Gastroesophageal sphincter (tissue), 3 donors: ENCODE measurements around the gene ZBTB8B.

Experiments used
- POLR2A ChIP-seq, 2 donors: fragments of 450-650 bp; IDR thresholded peaks; one replicate each; pipeline ENCODE4 v1.6.1; 2017; ENCODE audit warnings: antibody characterized with exemption in 2 of 2, mild to moderate bottlenecking in 2 of 2, moderate library complexity in 1 of 2
- POLR2AphosphoS5 ChIP-seq: sonication (generic); formaldehyde crosslinking; IDR thresholded peaks from one replicate; pipeline ENCODE4 v1.6.1; 2017; ENCODE audit warnings: antibody characterized with exemption
- TF ChIP-seq, protein P1 (sequence below), 4 experiments: fragments of 200-600 bp in 2 of 4; fragments of 450-650 bp in 2 of 4; sonication (generic) in 1 of 4; IDR thresholded peaks; one replicate each; pipeline ENCODE4 v1.5.1; 2017 to 2019; ENCODE audit warnings: antibody characterized with exemption in 4 of 4, mild to moderate bottlenecking in 2 of 4, moderate library complexity in 2 of 4

DNA sequence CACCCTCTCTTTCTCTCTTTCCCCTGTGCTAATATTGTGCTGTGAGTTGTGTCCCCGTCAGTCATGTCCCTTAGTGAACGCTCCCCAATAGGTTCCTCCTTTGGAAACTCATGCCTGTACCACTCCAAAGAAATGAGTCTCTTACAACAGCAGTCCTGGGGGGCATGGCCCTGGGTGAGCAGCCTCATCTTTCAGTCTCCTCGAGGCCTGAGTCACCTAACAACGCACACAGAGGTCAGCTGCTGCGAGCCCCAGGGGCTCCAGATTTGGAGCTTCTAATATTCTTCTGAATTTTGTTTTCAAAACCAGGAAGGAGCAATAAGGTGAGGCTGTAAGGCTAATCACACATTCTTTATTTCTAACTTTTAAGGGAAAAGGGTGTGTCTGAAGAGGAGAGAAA lies 43.9 kb downstream of the ZBTB8B start:
- TF ChIP-seq, protein P1, sequence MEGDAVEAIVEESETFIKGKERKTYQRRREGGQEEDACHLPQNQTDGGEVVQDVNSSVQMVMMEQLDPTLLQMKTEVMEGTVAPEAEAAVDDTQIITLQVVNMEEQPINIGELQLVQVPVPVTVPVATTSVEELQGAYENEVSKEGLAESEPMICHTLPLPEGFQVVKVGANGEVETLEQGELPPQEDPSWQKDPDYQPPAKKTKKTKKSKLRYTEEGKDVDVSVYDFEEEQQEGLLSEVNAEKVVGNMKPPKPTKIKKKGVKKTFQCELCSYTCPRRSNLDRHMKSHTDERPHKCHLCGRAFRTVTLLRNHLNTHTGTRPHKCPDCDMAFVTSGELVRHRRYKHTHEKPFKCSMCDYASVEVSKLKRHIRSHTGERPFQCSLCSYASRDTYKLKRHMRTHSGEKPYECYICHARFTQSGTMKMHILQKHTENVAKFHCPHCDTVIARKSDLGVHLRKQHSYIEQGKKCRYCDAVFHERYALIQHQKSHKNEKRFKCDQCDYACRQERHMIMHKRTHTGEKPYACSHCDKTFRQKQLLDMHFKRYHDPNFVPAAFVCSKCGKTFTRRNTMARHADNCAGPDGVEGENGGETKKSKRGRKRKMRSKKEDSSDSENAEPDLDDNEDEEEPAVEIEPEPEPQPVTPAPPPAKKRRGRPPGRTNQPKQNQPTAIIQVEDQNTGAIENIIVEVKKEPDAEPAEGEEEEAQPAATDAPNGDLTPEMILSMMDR (IDR thresholded peaks at IDR 0.05): no peak
- TF ChIP-seq POLR2A (IDR thresholded peaks at IDR 0.05) (no peak), POLR2AphosphoS5 (no peak)
